Ectodermal cell (in vitro differentiated cells): Measurements from ENCODE around the gene DOK1.

Source experiments
- H3K27ac ChIP-seq: 2 replicates; pipeline ENCODE4 v1.7.0; 2013; ENCODE audit warnings: mild to moderate bottlenecking, low read depth, low read length; ENCODE audit not compliant: insufficient read depth, poor library complexity, severe bottlenecking
- H3K27me3 ChIP-seq: 2 replicates; pipeline ENCODE4 v1.7.0; 2013; ENCODE audit warnings: mild to moderate bottlenecking, low read length; ENCODE audit not compliant: insufficient read depth, control insufficient read depth, poor library complexity, severe bottlenecking
- H3K36me3 ChIP-seq: one replicate; pipeline ENCODE4 v1.7.0; 2013; ENCODE audit warnings: low read length; ENCODE audit not compliant: control insufficient read depth, insufficient read depth
- H3K4me1 ChIP-seq: one replicate; pipeline ENCODE4 v1.7.0; 2013; ENCODE audit warnings: low read length; ENCODE audit not compliant: control insufficient read depth, insufficient read depth
- H3K4me3 ChIP-seq: 2 replicates; pipeline ENCODE4 v1.7.0; 2013; ENCODE audit warnings: low read depth, low read length, control low read depth; ENCODE audit not compliant: insufficient read depth
- H3K9me3 ChIP-seq: 2 replicates; pipeline ENCODE4 v1.7.0; 2013; ENCODE audit warnings: mild to moderate bottlenecking, low read length, moderate library complexity; ENCODE audit not compliant: control insufficient read depth
- WGBS, 2 experiments: methylation state at CpG; one replicate each; pipeline ENCODE4 v1.1.7; 2013; ENCODE audit warnings: missing lambda C conversion rate in 2 of 2; 5-methylcytosine and 5-hydroxymethylcytosine counted together

The DOK1 gene

GRCh38 chr2:74602586-74603281, 48.2 kb downstream of the DOK1 start:
- Histone ChIP-seq H3K27me3 (no peaks in the 10 kb centered on the region), H3K36me3 (no peaks in the 10 kb centered on the region), H3K27ac (no peak overlapping the region), H3K4me3 (no peak overlapping the region), H3K9me3 (no peaks in the 10 kb centered on the region), H3K4me1 (no peaks in the 10 kb centered on the region)
- WGBS, 2 experiments = 67 to 86% methylated on average over 1 of the region's 1 CpG

- Histone ChIP-seq H3K4me3 (no peak overlapping the region), H3K27me3 (no peaks in the 10 kb centered on the region), H3K36me3 (no peaks in the 10 kb centered on the region), H3K9me3 (no peaks in the 10 kb centered on the region), H3K27ac (no peak overlapping the region), H3K4me1 (no peaks in the 10 kb centered on the region)
- WGBS, 2 experiments = 88 to 93% methylated on average over 7 of the region's 7 CpGs
Observed at GRCh38 chr2:74603282-74604000, 48.9 kb downstream of the DOK1 start.

GRCh38 chr2:74606927-74607326, 52.4 kb downstream of the DOK1 start:
- no peaks in the 10 kb centered on the region for H3K27me3 ChIP-seq
- H3K9me3 ChIP-seq = no peaks in the 10 kb centered on the region
- H3K4me1 ChIP-seq = no peaks in the 10 kb centered on the region
- H3K36me3 ChIP-seq = no peaks in the 10 kb centered on the region
- no peak overlapping the region for H3K27ac ChIP-seq
- H3K4me3 ChIP-seq = no peak overlapping the region
- WGBS, 2 experiments = 83 to 87% methylated on average over 4 to 5 of the region's 5 CpGs
